ENCODE results near the gene SRP14. TPM values are rescaled to one million over a fixed set of nuclear protein-coding genes. Genes with fewer than 3 reads are reported as not detected.

The SRP14 gene
- total RNA-seq, 1 experiment from 2014 or later, result 223 TPM

DNA sequence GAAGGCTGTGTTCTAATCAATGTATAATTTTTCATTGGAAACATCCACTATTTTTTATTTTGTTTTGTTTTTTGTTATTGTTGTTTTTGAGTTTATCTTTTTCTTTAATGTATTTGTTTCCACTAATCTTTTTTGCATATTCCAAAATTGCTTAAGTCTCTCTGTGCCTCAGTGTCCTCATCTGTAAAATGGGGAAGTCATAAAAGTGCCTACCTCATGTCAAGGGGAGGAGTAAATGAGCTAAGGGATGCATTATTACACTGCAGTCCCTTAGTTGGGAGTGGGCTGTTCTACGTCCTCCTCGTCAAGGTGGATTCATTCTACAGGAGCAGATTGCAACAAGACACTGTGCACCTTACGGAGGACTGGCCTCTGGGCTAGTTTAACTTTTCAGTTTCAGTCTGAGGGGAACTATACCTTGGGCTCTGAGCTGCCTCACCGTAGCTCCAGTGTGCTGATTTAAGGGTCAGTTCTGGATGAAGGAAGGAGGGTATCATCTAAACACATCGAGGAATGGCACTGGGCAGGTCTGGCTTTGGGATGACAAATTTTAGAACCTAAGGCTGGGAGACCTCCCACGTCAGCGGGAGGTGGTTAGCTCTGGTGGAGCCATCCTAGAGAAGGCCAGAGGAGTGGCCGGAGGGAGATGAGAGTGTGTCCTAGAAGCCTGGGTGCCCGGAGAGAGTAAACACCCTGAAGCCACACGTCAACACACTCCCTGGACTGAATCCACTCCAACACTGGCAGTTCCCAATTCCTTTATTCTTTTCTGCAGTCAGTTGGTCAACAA is 5.1 kb upstream of the SRP14 start:
- POLR2A ChIA-PET, result no interaction called here
- peak overlapping the region; percentile 71 for H3K4me3 Mint-ChIP-seq (ENCODE audit: unreplicated experiment)
- H3K4me1 ChIP-seq, result peaks cover 9% of the 10 kb centered on the region; the same call in 1 of the 2 replicates

DNA sequence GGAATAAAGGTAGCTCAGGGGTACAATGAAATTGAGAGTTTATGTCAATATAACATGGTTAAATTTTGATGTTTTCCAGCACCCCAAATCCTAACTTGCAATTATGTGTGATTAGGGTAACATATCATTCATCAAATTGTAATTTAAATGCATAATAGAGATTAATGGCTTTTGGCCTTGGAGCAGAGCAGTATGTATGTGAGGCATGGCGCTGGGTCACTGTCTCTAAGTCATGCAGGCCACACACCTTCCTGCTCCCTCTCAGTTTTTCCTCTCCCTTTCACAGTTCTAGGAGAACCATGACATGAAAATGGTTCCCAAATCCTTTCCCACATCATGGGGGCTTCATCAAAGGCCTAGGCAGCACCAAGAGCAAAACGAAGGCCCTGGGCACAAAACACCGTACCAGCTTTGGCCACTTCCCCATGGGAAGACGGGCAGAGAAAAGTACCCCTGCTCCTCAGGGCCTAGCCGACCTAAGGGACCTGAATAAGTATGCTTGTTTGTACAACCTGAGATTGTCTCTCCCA is 3.9 kb upstream of the SRP14 start:
- TF ChIP-seq, protein P1, sequence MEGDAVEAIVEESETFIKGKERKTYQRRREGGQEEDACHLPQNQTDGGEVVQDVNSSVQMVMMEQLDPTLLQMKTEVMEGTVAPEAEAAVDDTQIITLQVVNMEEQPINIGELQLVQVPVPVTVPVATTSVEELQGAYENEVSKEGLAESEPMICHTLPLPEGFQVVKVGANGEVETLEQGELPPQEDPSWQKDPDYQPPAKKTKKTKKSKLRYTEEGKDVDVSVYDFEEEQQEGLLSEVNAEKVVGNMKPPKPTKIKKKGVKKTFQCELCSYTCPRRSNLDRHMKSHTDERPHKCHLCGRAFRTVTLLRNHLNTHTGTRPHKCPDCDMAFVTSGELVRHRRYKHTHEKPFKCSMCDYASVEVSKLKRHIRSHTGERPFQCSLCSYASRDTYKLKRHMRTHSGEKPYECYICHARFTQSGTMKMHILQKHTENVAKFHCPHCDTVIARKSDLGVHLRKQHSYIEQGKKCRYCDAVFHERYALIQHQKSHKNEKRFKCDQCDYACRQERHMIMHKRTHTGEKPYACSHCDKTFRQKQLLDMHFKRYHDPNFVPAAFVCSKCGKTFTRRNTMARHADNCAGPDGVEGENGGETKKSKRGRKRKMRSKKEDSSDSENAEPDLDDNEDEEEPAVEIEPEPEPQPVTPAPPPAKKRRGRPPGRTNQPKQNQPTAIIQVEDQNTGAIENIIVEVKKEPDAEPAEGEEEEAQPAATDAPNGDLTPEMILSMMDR (IDR thresholded peaks at IDR 0.05; ENCODE audit: insufficient read depth in 1 of 2, low read depth in 1 of 2, low read length in 1 of 2, severe bottlenecking in 1 of 2, unreplicated experiment in 1 of 2), result no peak
- H3K27me3 Mint-ChIP-seq (ENCODE audit: insufficient read depth, unreplicated experiment), result no peaks in the 10 kb centered on the region
- POLR2A ChIA-PET, result no interaction called here
- BruUV-seq (replicated peaks), result no TSS peak
- peaks cover 12% of the 10 kb centered on the region; the same call in 1 of the 2 replicates for H3K4me1 ChIP-seq
- no peaks in the 10 kb centered on the region for H3K27me3 ChIP-seq (replicated peaks; ENCODE audit: control insufficient read depth, insufficient read depth, low read length)
- no peaks in the 10 kb centered on the region for H3K9me3 ChIP-seq
- CTCF ChIA-PET, result no interaction called here
- H3K36me3 ChIP-seq (ENCODE audit: control insufficient read depth, insufficient read depth, low read length), result no peaks in the 10 kb centered on the region
- intact Hi-C loops (cut with micrococcal nuclease; ENCODE audit: unreplicated experiment), result no loop called here
- no peak overlapping the region for H3K27ac Mint-ChIP-seq (ENCODE audit: unreplicated experiment)
- peaks cover 23% of the 10 kb centered on the region for H3K36me3 Mint-ChIP-seq (ENCODE audit: insufficient read depth, unreplicated experiment)
- no peak overlapping the region for H3K4me3 ChIP-seq (ENCODE audit: low read depth, low read length)
- no peak for DNase-seq
- H3K4me3 Mint-ChIP-seq (ENCODE audit: unreplicated experiment), result no peak overlapping the region
- H3K9me3 Mint-ChIP-seq (ENCODE audit: unreplicated experiment), result no peaks in the 10 kb centered on the region
- H3K4me1 Mint-ChIP-seq (ENCODE audit: low read depth, unreplicated experiment), result peaks cover 17% of the 10 kb centered on the region

More for the DNA sequence above, 5.1 kb upstream of the SRP14 start:
- DNase-seq, result no peak
- BruUV-seq (replicated peaks), result no TSS peak
- H3K9me3 ChIP-seq, result no peaks in the 10 kb centered on the region
- H3K4me3 ChIP-seq (ENCODE audit: low read depth, low read length), result no peak overlapping the region
- intact Hi-C loops (cut with micrococcal nuclease; ENCODE audit: unreplicated experiment), result loop anchor here (2.0 kb wide), 1 partner anchor 117 kb away; the partner anchor contains the start of gene BUB1B
- H3K9me3 Mint-ChIP-seq (ENCODE audit: unreplicated experiment), result no peaks in the 10 kb centered on the region
- H3K27ac Mint-ChIP-seq (ENCODE audit: unreplicated experiment), result no peak overlapping the region
- H3K27me3 ChIP-seq (replicated peaks; ENCODE audit: control insufficient read depth, insufficient read depth, low read length), result no peaks in the 10 kb centered on the region
- peaks cover 10% of the 10 kb centered on the region for H3K36me3 Mint-ChIP-seq (ENCODE audit: insufficient read depth, unreplicated experiment)
- no peaks in the 10 kb centered on the region for H3K27me3 Mint-ChIP-seq (ENCODE audit: insufficient read depth, unreplicated experiment)
- H3K36me3 ChIP-seq (ENCODE audit: control insufficient read depth, insufficient read depth, low read length), result no peaks in the 10 kb centered on the region
- TF ChIP-seq, protein P1 (IDR thresholded peaks at IDR 0.05; ENCODE audit: insufficient read depth in 1 of 2, low read depth in 1 of 2, low read length in 1 of 2, severe bottlenecking in 1 of 2, unreplicated experiment in 1 of 2), result no peak
- CTCF ChIA-PET, result no interaction called here
- H3K4me1 Mint-ChIP-seq (ENCODE audit: low read depth, unreplicated experiment), result peaks cover 22% of the 10 kb centered on the region

DNA sequence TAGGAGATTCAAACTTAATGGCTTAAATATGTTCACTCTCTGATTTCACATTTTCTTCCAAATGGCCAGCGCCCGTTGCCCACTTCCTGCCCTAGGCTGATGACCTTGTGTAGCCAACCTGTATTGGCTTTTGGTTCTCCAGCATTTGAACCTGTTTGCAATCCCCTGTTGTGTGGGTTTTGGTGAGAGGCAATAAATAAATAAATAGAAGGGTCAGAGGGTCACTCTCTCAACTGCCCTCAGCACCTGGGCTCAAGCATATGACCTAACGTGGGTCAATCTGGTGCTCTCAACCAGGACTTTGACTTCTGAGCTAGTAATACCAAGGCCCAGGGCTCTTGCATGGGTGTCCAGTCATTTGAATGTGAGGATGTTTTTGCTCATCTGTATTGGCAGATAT is 1.8 kb upstream of the SRP14 start:
- ChIA-PET POLR2A (interaction anchor here (0.5 kb wide), 1 partner anchor 128 kb away, joined by 6 read pairs; no protein-coding TSS in a partner anchor), CTCF (interaction anchor here (0.5 kb wide), 1 partner anchor 118 kb away, joined by 3 read pairs; no protein-coding TSS in a partner anchor)
- Mint-ChIP-seq H3K27me3 (ENCODE audit: insufficient read depth, unreplicated experiment) (no peaks in the 10 kb centered on the region), H3K9me3 (ENCODE audit: unreplicated experiment) (no peaks in the 10 kb centered on the region), H3K27ac (ENCODE audit: unreplicated experiment) (no peak overlapping the region), H3K4me1 (ENCODE audit: low read depth, unreplicated experiment) (peaks cover 16% of the 10 kb centered on the region), H3K36me3 (ENCODE audit: insufficient read depth, unreplicated experiment) (peaks cover 44% of the 10 kb centered on the region), H3K4me3 (ENCODE audit: unreplicated experiment) (no peak overlapping the region)
- TF ChIP-seq, protein P1 (IDR thresholded peaks at IDR 0.05; ENCODE audit: insufficient read depth in 1 of 2, low read depth in 1 of 2, low read length in 1 of 2, severe bottlenecking in 1 of 2, unreplicated experiment in 1 of 2), result no peak
- H3K4me1 ChIP-seq, result peaks cover 13% of the 10 kb centered on the region; the same call in 1 of the 2 replicates
- DNase-seq, result no peak
- H3K27me3 ChIP-seq (replicated peaks; ENCODE audit: control insufficient read depth, insufficient read depth, low read length), result no peaks in the 10 kb centered on the region
- H3K4me3 ChIP-seq (ENCODE audit: low read depth, low read length), result no peak overlapping the region
- intact Hi-C loops (cut with micrococcal nuclease; ENCODE audit: unreplicated experiment), result no loop called here
- no TSS peak for BruUV-seq (replicated peaks)
- no peaks in the 10 kb centered on the region for H3K36me3 ChIP-seq (ENCODE audit: control insufficient read depth, insufficient read depth, low read length)
- H3K9me3 ChIP-seq, result no peaks in the 10 kb centered on the region

Data from Caco-2 (cell line).